HepG2 (cell line): ENCODE measurements around the gene LBX2. TPM values are rescaled to one million over a fixed set of nuclear protein-coding genes. Genes with fewer than 3 reads are reported as not detected.

ENCODE experiments used
- ARNT2 ChIP-seq: sonication (generic); formaldehyde crosslinking; IDR thresholded peaks from 2 replicates; pipeline ENCODE4 v1.8.0; 2022; ENCODE audit warnings: mild to moderate bottlenecking, low read depth, missing genetic modification reagents, moderate library complexity
- FOSL2 ChIP-seq: sonication (generic); formaldehyde crosslinking; IDR thresholded peaks from 2 replicates; pipeline ENCODE4 v1.4.0; 2020; ENCODE audit warnings: missing genetic modification reagents
- IKZF4 ChIP-seq: sonication (generic); formaldehyde crosslinking; IDR thresholded peaks from 2 replicates; pipeline ENCODE4 v1.5.1; 2020; ENCODE audit warnings: borderline replicate concordance, mild to moderate bottlenecking, low read depth, missing genetic modification reagents; ENCODE audit errors: not compliant biosample characterization
- LCORL ChIP-seq, 2 experiments: fragments of 450-650 bp in 1 of 2; sonication (generic) in 1 of 2; formaldehyde crosslinking in 1 of 2; IDR thresholded peaks; 2 replicates each; pipeline versions ENCODE4 v1.5.0 to v1.6.1; 2017 to 2020; ENCODE audit warnings: antibody characterized with exemption in 1 of 2, missing genetic modification reagents in 1 of 2
- NFE2 ChIP-seq: sonication (generic); formaldehyde crosslinking; IDR thresholded peaks from 2 replicates; pipeline ENCODE4 v1.4.0; 2020; ENCODE audit warnings: missing genetic modification reagents
- NFYC ChIP-seq: IDR thresholded peaks from 2 replicates; pipeline ENCODE4 v1.6.1; 2016; ENCODE audit warnings: missing genetic modification reagents, missing compliant biosample characterization
- PAF1 ChIP-seq: IDR thresholded peaks from 2 replicates; pipeline ENCODE4 v1.6.1; 2016; ENCODE audit warnings: missing genetic modification reagents, missing compliant biosample characterization
- PCBP1 ChIP-seq: fragments of 200-400 bp; formaldehyde crosslinking; IDR thresholded peaks from 2 replicates; pipeline ENCODE4 v1.6.1; 2017; ENCODE audit warnings: mild to moderate bottlenecking, low read depth, low read length, borderline replicate concordance
- RAD51 ChIP-seq: fragments of 450-650 bp; IDR thresholded peaks from 2 replicates; pipeline ENCODE4 v1.6.1; 2016; ENCODE audit warnings: borderline replicate concordance
- RBAK ChIP-seq: sonication (generic); formaldehyde crosslinking; IDR thresholded peaks from 2 replicates; pipeline ENCODE4 v1.5.1; 2020; ENCODE audit warnings: mild to moderate bottlenecking, missing genetic modification reagents
- WIZ ChIP-seq: sonication (generic); formaldehyde crosslinking; IDR thresholded peaks from 2 replicates; pipeline ENCODE4 v1.5.1; 2020; ENCODE audit warnings: mild to moderate bottlenecking, missing genetic modification reagents
- ZFP1 ChIP-seq: IDR thresholded peaks from 2 replicates; pipeline ENCODE4 v1.6.1; 2016
- ZFP82 ChIP-seq: sonication (generic); formaldehyde crosslinking; IDR thresholded peaks from 2 replicates; pipeline ENCODE4 v1.5.1; 2020; ENCODE audit warnings: mild to moderate bottlenecking, missing genetic modification reagents, borderline replicate concordance
- ZIK1 ChIP-seq: sonication (generic); formaldehyde crosslinking; IDR thresholded peaks from 2 replicates; pipeline ENCODE4 v1.5.0; 2020; ENCODE audit warnings: mild to moderate bottlenecking, low read depth, missing genetic modification reagents, borderline replicate concordance
- ZNF33A ChIP-seq: sonication (generic); formaldehyde crosslinking; IDR thresholded peaks from 2 replicates; pipeline ENCODE4 v1.5.1; 2020; ENCODE audit warnings: missing genetic modification reagents, mild to moderate bottlenecking, moderate library complexity, borderline replicate concordance
- ZNF451 ChIP-seq: sonication (generic); formaldehyde crosslinking; IDR thresholded peaks from 2 replicates; pipeline ENCODE4 v1.5.0; 2020; ENCODE audit warnings: mild to moderate bottlenecking, missing genetic modification reagents
- ZNF510 ChIP-seq: sonication (generic); formaldehyde crosslinking; IDR thresholded peaks from 2 replicates; pipeline ENCODE4 v1.4.0; 2020; ENCODE audit warnings: low read depth, mild to moderate bottlenecking, missing genetic modification reagents
- ZNF598 ChIP-seq: sonication (generic); formaldehyde crosslinking; IDR thresholded peaks from 2 replicates; pipeline ENCODE4 v1.5.1; 2020; ENCODE audit warnings: mild to moderate bottlenecking, missing genetic modification reagents, borderline replicate concordance
- ZNF7 ChIP-seq: IDR thresholded peaks from 2 replicates; pipeline ENCODE4 v1.6.1; 2016; ENCODE audit warnings: missing biosample characterization, missing genetic modification reagents
- polyA plus RNA-seq, 8 experiments: library from polyadenylated mRNA; depleted of rRNA in 3 of 8; stranded (reverse) in 7 of 8; unstranded in 1 of 8; fragments of >200 nt; fragmentation: Illumina TruSeq in 4 of 8; extraction: Trizol in 4 of 8; gene quantifications; 2 replicates each; pipeline versions ENCODE4 v1.2.1 to v1.2.3, GENCODE V29; 2011 to 2016; ENCODE audit warnings: low read depth in 4 of 8, missing spikeins in 1 of 8, mixed read lengths in 1 of 8; ENCODE audit not compliant: insufficient read depth in 1 of 8
- total RNA-seq, 5 experiments: library from RNA; depleted of rRNA; stranded (reverse); fragments of >200 nt; fragmentation: Illumina TruSeq; extraction: Trizol; gene quantifications; 2 replicates each; pipeline ENCODE4 v1.2.3, GENCODE V29; 2016; ENCODE audit warnings: low read depth in 1 of 5
- TF ChIP-seq, protein P1 (sequence below): sonication (generic); formaldehyde crosslinking; IDR thresholded peaks from 2 replicates; pipeline ENCODE4 v1.9.0; 2022; ENCODE audit warnings: low read depth, missing genetic modification reagents
- TF ChIP-seq, protein P2 (sequence below): sonication (generic); formaldehyde crosslinking; IDR thresholded peaks from 2 replicates; pipeline ENCODE4 v1.8.1; 2022; ENCODE audit warnings: mild to moderate bottlenecking, missing genetic modification reagents
- TF ChIP-seq, protein P3 (sequence below): sonication (generic); formaldehyde crosslinking; conservative IDR thresholded peaks from 2 replicates; pipeline ENCODE4 v1.8.1; 2023; ENCODE audit warnings: missing genetic modification reagents
- TF ChIP-seq, protein P4 (sequence below): IDR thresholded peaks from 2 replicates; pipeline ENCODE4 v1.6.1; 2018; ENCODE audit warnings: missing genetic modification reagents, mild to moderate bottlenecking, missing compliant biosample characterization

LBX2 gene
- total and polyA plus RNA-seq, 2 of the 13 experiments (the other 11 are each of a cell fraction or from before 2014, with no cell fraction given): 6.4 to 8.1 TPM

DNA sequence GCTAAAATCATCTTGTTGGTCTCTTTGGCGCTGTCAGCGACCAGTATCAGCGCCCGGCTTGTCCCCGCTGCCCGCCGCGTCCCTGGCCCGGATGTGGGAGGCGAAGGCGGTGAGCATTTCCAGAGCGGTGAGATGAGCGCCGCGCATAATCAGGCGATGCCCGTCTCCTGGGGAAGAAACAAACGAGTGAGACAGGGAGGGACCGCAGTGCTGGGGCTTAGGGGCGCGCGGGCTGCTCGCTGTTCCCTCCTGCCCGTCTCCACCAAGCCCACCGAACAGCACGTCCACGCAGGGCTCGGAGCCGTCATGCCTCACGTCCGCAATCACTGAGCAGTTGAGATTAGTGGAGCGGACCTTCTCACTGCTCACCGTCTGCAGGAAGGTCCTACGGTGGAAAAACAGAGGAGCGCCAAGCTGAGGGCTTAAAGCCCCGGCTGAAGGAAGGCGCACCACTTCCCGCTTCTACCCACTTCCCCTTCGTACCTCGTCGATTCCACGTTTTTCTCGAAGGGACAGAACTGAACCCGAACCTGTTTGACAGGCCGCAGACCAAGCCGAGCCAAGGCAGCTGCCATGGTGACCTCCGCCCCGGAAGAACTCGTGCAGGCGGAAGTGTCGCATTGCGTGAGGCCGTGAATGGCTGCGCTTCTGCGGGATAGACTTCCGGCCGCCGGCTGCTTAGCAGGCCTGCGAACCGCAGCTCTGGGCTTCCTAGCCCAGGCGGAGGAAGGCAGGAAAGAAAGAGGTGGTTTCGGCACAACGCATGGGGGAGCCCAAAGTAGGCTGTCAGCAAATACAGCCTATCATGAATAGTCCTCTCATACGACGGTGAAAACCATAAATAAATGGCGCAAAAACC lies 27.1 kb downstream of the LBX2 start, which contains the start of gene MRPL53 (continued):
- TF ChIP-seq, protein P1, sequence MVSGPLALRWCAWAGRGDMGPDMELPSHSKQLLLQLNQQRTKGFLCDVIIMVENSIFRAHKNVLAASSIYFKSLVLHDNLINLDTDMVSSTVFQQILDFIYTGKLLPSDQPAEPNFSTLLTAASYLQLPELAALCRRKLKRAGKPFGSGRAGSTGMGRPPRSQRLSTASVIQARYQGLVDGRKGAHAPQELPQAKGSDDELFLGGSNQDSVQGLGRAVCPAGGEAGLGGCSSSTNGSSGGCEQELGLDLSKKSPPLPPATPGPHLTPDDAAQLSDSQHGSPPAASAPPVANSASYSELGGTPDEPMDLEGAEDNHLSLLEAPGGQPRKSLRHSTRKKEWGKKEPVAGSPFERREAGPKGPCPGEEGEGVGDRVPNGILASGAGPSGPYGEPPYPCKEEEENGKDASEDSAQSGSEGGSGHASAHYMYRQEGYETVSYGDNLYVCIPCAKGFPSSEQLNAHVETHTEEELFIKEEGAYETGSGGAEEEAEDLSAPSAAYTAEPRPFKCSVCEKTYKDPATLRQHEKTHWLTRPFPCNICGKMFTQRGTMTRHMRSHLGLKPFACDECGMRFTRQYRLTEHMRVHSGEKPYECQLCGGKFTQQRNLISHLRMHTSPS: no peak; the same call in 1 of the 2 replicates
- no peak; the same call in 1 of the 2 replicates for TF ChIP-seq NFE2
- TF ChIP-seq IKZF4 (CRISPR knock-in tag): peak; percentile 90
- TF ChIP-seq, protein P2, sequence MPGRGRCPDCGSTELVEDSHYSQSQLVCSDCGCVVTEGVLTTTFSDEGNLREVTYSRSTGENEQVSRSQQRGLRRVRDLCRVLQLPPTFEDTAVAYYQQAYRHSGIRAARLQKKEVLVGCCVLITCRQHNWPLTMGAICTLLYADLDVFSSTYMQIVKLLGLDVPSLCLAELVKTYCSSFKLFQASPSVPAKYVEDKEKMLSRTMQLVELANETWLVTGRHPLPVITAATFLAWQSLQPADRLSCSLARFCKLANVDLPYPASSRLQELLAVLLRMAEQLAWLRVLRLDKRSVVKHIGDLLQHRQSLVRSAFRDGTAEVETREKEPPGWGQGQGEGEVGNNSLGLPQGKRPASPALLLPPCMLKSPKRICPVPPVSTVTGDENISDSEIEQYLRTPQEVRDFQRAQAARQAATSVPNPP (CRISPR knock-in tag): peak; percentile 98
- peak; percentile 89 for TF ChIP-seq ZNF510
- TF ChIP-seq ARNT2: peak; percentile 90
- TF ChIP-seq ZNF7: no peak
- TF ChIP-seq, protein P3, sequence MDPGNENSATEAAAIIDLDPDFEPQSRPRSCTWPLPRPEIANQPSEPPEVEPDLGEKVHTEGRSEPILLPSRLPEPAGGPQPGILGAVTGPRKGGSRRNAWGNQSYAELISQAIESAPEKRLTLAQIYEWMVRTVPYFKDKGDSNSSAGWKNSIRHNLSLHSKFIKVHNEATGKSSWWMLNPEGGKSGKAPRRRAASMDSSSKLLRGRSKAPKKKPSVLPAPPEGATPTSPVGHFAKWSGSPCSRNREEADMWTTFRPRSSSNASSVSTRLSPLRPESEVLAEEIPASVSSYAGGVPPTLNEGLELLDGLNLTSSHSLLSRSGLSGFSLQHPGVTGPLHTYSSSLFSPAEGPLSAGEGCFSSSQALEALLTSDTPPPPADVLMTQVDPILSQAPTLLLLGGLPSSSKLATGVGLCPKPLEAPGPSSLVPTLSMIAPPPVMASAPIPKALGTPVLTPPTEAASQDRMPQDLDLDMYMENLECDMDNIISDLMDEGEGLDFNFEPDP (CRISPR knock-in tag): peak; percentile 97; the same call in 1 of the 2 replicates
- TF ChIP-seq ZFP1: 0 out of 2 replicates have a peak, but pooled peaks have one; percentile 43
- peak; percentile 99 for TF ChIP-seq ZNF598 (CRISPR knock-in tag)
- no peak for TF ChIP-seq RAD51
- 0 out of 2 replicates have a peak, but pooled peaks have one; percentile 54 for TF ChIP-seq RBAK
- TF ChIP-seq, protein P4, sequence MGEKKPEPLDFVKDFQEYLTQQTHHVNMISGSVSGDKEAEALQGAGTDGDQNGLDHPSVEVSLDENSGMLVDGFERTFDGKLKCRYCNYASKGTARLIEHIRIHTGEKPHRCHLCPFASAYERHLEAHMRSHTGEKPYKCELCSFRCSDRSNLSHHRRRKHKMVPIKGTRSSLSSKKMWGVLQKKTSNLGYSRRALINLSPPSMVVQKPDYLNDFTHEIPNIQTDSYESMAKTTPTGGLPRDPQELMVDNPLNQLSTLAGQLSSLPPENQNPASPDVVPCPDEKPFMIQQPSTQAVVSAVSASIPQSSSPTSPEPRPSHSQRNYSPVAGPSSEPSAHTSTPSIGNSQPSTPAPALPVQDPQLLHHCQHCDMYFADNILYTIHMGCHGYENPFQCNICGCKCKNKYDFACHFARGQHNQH (CRISPR knock-in tag): peak; percentile 96
- peak; percentile 97 for TF ChIP-seq PCBP1
- TF ChIP-seq NFYC (CRISPR knock-in tag): peak; percentile 73
- peak; percentile 74 for TF ChIP-seq FOSL2 (CRISPR knock-in tag)
- TF ChIP-seq PAF1 (CRISPR knock-in tag): peak; percentile 76; the same call in 1 of the 2 replicates
- 0 out of 2 replicates have a peak, but pooled peaks have one; percentile 84 for TF ChIP-seq ZIK1 (CRISPR knock-in tag)
- TF ChIP-seq ZNF451 (CRISPR knock-in tag): peak; percentile 82; the same call in 1 of the 2 replicates
- no peak for TF ChIP-seq LCORL (IDR thresholded peaks at IDR 0.05)
- peak; percentile 89 for TF ChIP-seq LCORL (CRISPR knock-in tag; IDR thresholded peaks at IDR 0.05)
- peak; percentile 87; the same call in 1 of the 2 replicates for TF ChIP-seq ZFP82 (CRISPR knock-in tag)
- TF ChIP-seq ZNF33A (CRISPR knock-in tag): peak; percentile 83; the same call in 1 of the 2 replicates
- peak; percentile 82 for TF ChIP-seq WIZ (CRISPR knock-in tag)
